Heart left ventricle (tissue), 13 donors: ENCODE results near the gene ENTREP1.

Source experiments
- CTCF ChIP-seq, 12 donors: fragments of 200-600 bp; sonication (generic) in 4 of 12; IDR thresholded peaks; one replicate each; pipeline versions ENCODE4 v1.5.0 to v1.8.0; 2018 to 2022; ENCODE audit warnings: antibody characterized with exemption in 12 of 12, mild to moderate bottlenecking in 5 of 12
- POLR2A ChIP-seq, 2 donors: fragments of 450-650 bp; IDR thresholded peaks; one replicate each; pipeline ENCODE4 v1.6.1; 2017; ENCODE audit warnings: antibody characterized with exemption in 2 of 2, mild to moderate bottlenecking in 2 of 2, moderate library complexity in 2 of 2
- donor health status: ischemic (EF 13 %, LVEDD 7.1; RV severe dilation, severe dysfunction).
- donor health status: DM: no; HTN: yes; CAD: no.
- donor health status: DM: no; HTN: no; CAD: no.
- donor health status: ischemic (EF 25% LVEDD 6.9; RV normal size, moderate dysfunction).
- donor health status: ischemic (EF 25% LVEDD 5.7; RV mildly dilated, moderate dysfunction).
- donor health status: ischemic (EF 35%, LVEDD 5.7; RV mildly dilated, moderate dysfunction).
- donor health status: nonischemic (EF 11% LVEDD 7.7; RV severe dilation, severe dysfunction).
- donor health status: DM: yes; HTN: yes; CAD: no.
- donor health status: PGD.
- donor health status: ischemic (EF 29% LVEDD 5.4; RV normal size, mild dysfunction).
- donor health status: nonischemic (EF 23%, LVEDD 6.1; RV moderate dilation, normal function).

- TF ChIP-seq CTCF (IDR thresholded peaks at IDR 0.05) = no peak
- TF ChIP-seq POLR2A (IDR thresholded peaks at IDR 0.05) = no peak
Observed at GRCh38 chr9:69313175-69313574, 11.8 kb upstream of the ENTREP1 start.
